Activated T-cell treated with anti-CD3 and anti-CD28 coated beads, Interleukin-2, amount 50 U/mL, for 4 hours (primary cell): ENCODE data around the gene IL21R. TPM values are rescaled to one million over a fixed set of nuclear protein-coding genes. Genes with fewer than 3 reads are reported as not detected.
A peak's percentile ranks its signal among the peaks of the same experiment; 100 is the strongest.

ENCODE experiments used
- ATAC-seq, 2 donors: fragments of 200-7000 bp; cut with Tn5 transposase; one replicate each; pipeline ENCODE4 v1.10.0; 2021
- DNase-seq: peaks from one replicate; pipeline ENCODE4 v3.0.0-alpha.2; 2020
- H3K27me3 Mint-ChIP-seq: one replicate; pipeline ENCODE4 v1.8.0; 2021; ENCODE audit warnings: low read depth, mixed read lengths
- H3K36me3 Mint-ChIP-seq: one replicate; pipeline ENCODE4 v1.8.0; 2022; ENCODE audit warnings: mixed read lengths; ENCODE audit not compliant: insufficient read depth
- H3K4me1 Mint-ChIP-seq: one replicate; pipeline ENCODE4 v1.8.0; 2021; ENCODE audit warnings: low read depth, mixed read lengths
- H3K4me3 Mint-ChIP-seq: one replicate; pipeline ENCODE4 v1.8.0; 2021; ENCODE audit warnings: mild to moderate bottlenecking, moderate library complexity, mixed read lengths
- H3K9me3 Mint-ChIP-seq: one replicate; pipeline ENCODE4 v1.8.0; 2021; ENCODE audit warnings: mixed read lengths
- total RNA-seq, 3 donors: library from RNA; stranded (reverse); gene quantifications; one replicate each; pipeline ENCODE4 v1.2.1, GENCODE V29; 2021

Gene IL21R
- total RNA-seq, 3 donors from 2014 or later = 90.7 to 94.9 (median 91.4) TPM

GRCh38 chr16:27461483-27462171 lies 59.7 kb downstream of the IL21R start:
- Mint-ChIP-seq H3K4me1 (peaks cover 62% of the 10 kb centered on the region), H3K4me3 (no peak overlapping the region)

GRCh38 chr16:27462200-27462845 lies 60.3 kb downstream of the IL21R start:
- Mint-ChIP-seq H3K4me1 (peaks cover 55% of the 10 kb centered on the region), H3K36me3 (peaks cover 19% of the 10 kb centered on the region), H3K9me3 (no peaks in the 10 kb centered on the region), H3K4me3 (no peak overlapping the region), H3K27me3 (no peaks in the 10 kb centered on the region)
- DNase-seq = no peak
- ATAC-seq = no peak

More at GRCh38 chr16:27461483-27462171, 59.7 kb downstream of the IL21R start:
- no peaks in the 10 kb centered on the region for H3K27me3 Mint-ChIP-seq
- no peaks in the 10 kb centered on the region for H3K9me3 Mint-ChIP-seq
- ATAC-seq (no peak), DNase-seq (no peak)
- peaks cover 12% of the 10 kb centered on the region for H3K36me3 Mint-ChIP-seq

DNA sequence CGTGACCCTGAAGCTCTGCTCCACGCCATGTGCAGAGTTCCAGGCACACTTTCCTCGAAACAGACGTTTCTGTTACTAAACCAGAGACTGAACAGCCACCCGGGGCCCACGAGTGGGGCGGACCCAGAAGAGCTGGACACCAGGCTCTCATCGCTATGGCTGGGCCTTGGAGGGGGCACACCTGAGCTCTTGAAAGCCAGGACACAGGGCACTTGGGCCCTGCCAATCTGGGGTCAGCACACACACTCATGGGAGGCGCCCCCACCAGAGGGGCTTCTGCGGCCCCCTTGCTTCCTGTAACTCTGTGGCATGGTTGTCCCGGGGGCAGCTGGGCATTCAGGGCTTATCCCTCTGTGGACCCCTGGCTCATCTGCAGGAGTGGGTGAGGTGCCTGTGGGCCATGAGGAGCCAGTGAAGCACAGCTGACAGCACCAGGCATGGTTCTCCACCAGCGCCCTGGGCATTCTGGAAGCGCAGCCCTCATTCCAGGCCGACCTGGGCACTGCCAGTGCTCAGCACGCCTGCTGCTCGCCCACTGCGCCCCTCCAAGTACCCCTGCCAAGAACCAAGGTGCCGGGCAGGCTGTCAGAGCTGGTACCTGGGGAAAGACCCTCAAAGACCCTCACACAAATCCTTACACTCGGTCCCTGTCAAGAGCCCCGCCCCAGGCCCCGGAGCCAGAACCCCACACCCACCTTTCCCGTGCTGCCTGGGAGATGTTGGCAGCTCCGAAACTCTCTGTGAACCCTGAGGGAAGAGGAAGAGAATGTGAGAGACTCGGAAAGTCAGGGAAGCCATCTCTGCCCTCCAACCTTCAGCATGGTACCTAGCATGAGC lies 61.1 kb downstream of the IL21R start:
- Mint-ChIP-seq H3K4me3 (peak overlapping the region; percentile 69), H3K27me3 (no peaks in the 10 kb centered on the region), H3K36me3 (peaks cover 27% of the 10 kb centered on the region), H3K9me3 (no peaks in the 10 kb centered on the region), H3K4me1 (peaks cover 51% of the 10 kb centered on the region)
- ATAC-seq (no peak), DNase-seq (no peak)

GRCh38 chr16:27463741-27464591 lies 62.0 kb downstream of the IL21R start:
- H3K4me1 Mint-ChIP-seq = peaks cover 51% of the 10 kb centered on the region
- no peaks in the 10 kb centered on the region for H3K27me3 Mint-ChIP-seq
- peak overlapping the region; percentile 69 for H3K4me3 Mint-ChIP-seq
- H3K9me3 Mint-ChIP-seq = no peaks in the 10 kb centered on the region
- peak; percentile 49 for DNase-seq
- H3K36me3 Mint-ChIP-seq = peaks cover 35% of the 10 kb centered on the region
- peak; percentile 70 to 71 for ATAC-seq

DNA sequence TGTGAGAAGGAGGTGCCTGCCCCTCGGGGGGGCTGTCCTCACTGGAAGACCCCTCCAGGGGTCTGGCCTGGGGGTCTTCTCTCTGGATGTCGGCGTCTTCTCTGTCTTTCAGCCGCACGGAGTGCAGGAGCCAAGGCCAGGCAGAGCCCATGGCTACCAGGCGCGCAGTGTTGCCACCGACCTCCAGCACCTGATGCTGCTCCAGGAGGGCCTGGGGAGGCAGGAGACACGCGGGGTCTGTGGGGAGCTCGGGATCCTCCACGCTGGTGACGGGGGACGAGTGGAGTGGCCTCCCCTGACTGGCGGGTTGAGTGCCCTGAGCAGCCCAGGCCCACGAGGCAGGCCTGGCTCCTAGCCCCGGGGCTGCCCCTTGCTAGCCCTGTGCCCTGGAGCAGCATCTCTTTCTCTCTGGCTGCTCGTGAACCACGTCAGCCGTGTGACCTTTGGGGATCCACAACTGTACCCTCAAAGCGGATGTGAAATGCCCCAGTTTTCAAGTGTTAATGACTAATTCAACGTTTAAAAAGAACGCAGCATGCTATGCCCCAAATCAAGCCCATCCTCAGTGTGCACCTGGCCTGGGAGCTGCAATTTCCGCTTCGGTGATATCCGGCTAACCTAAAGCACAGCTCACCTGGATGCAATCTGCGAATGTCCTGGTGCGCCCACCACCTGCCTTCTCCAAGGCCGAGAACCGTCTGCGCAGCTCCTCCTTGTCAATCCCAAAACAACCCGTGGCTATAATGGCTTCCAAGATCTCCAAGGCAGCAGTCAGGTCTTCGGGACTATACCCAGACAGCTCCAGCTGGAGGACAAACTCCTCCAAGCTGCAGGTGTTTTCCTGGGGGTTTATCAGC lies 62.9 kb downstream of the IL21R start:
- Mint-ChIP-seq H3K4me1 (peaks cover 47% of the 10 kb centered on the region), H3K9me3 (no peaks in the 10 kb centered on the region), H3K4me3 (peak overlapping the region; percentile 40), H3K27me3 (no peaks in the 10 kb centered on the region), H3K36me3 (peaks cover 42% of the 10 kb centered on the region)
- DNase-seq (no peak), ATAC-seq (peak in 1 of 2 donors; percentile 33)

DNA sequence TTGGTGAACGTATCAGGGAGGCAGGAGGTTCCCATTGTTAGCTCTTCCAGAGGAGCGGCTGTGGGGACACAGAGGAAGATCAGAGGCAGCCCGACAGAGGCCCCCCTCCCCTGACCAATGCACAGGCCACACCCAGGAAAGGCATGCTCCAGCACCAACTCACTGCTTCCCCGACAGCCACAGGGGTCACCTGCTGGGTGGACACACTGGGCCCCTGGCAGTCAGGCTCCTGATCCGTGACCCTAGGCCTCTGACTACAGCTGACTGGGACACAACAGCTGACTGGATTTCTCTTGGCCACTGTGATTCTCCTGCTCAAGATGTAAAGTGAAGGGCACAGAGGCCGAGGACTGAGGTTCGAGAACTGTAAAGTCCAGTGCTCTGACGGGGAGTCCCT lies 63.5 kb downstream of the IL21R start:
- peaks cover 48% of the 10 kb centered on the region for H3K36me3 Mint-ChIP-seq
- DNase-seq (no peak), ATAC-seq (no peak)
- no peaks in the 10 kb centered on the region for H3K27me3 Mint-ChIP-seq
- H3K4me1 Mint-ChIP-seq = peaks cover 45% of the 10 kb centered on the region
- H3K4me3 Mint-ChIP-seq = no peak overlapping the region
- no peaks in the 10 kb centered on the region for H3K9me3 Mint-ChIP-seq

- peaks cover 62% of the 10 kb centered on the region for H3K36me3 Mint-ChIP-seq
- H3K27me3 Mint-ChIP-seq = no peaks in the 10 kb centered on the region
- H3K9me3 Mint-ChIP-seq = no peaks in the 10 kb centered on the region
- H3K4me3 Mint-ChIP-seq = no peak overlapping the region
- no peak for ATAC-seq
- H3K4me1 Mint-ChIP-seq = peaks cover 18% of the 10 kb centered on the region
- no peak for DNase-seq
Observed at GRCh38 chr16:27468941-27469531, 67.1 kb downstream of the IL21R start.

DNA sequence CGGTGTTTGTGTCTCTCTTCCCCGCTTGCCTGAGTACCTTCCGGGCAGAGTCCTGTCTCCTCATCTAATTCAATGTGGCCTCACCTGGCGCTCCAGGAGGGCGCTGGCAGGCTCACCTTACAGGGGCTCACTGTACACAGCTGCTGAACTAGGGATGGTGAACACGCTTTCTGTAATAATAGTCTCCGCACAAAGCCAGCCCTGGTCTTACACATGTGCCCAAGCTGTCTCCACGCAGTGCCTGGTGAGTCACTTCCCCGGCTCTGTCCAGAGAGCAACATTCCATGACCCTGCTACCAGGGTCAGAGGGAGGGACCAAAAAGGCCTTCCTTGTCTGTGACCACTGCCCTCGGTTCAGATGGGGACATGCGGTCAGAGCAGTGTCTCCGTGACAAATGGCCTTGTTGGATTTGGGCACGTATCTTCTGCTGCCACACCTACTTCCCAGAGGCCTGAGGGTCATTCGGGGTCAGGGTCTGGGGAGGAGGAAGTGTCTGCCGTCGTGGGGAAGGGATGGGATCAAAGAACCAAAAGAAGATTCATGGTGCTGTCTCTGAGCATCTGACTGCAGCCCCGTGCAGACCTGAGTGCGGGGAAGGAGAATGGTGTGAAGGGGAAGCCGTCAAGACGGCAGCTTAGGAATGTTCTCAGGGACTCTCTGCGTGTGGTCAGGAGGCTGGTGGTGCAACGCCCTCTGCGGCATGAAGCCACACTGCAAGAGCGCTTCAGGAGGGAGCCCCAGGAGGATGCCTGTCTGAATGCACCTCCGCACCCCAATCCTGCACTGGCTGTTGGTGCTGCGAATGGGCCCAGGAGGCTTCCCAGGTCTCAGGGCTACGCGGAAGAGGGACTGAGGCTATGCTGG lies 68.8 kb downstream of the IL21R start:
- Mint-ChIP-seq H3K4me3 (no peak overlapping the region), H3K27me3 (no peaks in the 10 kb centered on the region), H3K36me3 (peaks cover 74% of the 10 kb centered on the region), H3K9me3 (no peaks in the 10 kb centered on the region), H3K4me1 (peaks cover 7% of the 10 kb centered on the region)
- DNase-seq (no peak), ATAC-seq (no peak)

DNA sequence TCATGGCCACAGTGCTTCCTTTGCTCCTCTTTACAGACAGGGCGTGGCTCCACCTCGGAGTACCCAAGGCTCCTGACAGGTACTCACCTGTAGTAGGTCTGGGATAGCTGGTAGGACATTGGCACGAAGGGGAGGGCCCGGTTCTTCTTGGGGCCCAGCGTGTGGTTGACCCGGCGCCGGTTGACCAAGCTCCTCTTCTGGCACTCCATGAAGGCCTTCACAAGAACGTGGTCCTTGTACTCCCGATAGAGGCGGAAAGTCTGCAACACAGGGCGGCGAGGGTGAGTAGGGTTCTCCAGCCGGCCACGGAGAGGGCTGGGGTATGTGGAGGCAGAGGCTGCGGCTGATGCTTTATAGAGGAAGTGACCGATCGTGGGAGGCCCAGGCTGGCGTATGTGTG lies 69.7 kb downstream of the IL21R start:
- Mint-ChIP-seq H3K27me3 (no peaks in the 10 kb centered on the region), H3K4me3 (no peak overlapping the region), H3K9me3 (no peaks in the 10 kb centered on the region), H3K36me3 (peaks cover 70% of the 10 kb centered on the region), H3K4me1 (no peaks in the 10 kb centered on the region)
- ATAC-seq (no peak), DNase-seq (no peak)

- H3K27me3 Mint-ChIP-seq = no peaks in the 10 kb centered on the region
- no peaks in the 10 kb centered on the region for H3K4me1 Mint-ChIP-seq
- peak in 1 of 2 donors; percentile 18 for ATAC-seq
- H3K9me3 Mint-ChIP-seq = no peaks in the 10 kb centered on the region
- no peak for DNase-seq
- peaks cover 69% of the 10 kb centered on the region for H3K36me3 Mint-ChIP-seq
- no peak overlapping the region for H3K4me3 Mint-ChIP-seq
Observed at GRCh38 chr16:27472091-27473020, 70.4 kb downstream of the IL21R start.

DNA sequence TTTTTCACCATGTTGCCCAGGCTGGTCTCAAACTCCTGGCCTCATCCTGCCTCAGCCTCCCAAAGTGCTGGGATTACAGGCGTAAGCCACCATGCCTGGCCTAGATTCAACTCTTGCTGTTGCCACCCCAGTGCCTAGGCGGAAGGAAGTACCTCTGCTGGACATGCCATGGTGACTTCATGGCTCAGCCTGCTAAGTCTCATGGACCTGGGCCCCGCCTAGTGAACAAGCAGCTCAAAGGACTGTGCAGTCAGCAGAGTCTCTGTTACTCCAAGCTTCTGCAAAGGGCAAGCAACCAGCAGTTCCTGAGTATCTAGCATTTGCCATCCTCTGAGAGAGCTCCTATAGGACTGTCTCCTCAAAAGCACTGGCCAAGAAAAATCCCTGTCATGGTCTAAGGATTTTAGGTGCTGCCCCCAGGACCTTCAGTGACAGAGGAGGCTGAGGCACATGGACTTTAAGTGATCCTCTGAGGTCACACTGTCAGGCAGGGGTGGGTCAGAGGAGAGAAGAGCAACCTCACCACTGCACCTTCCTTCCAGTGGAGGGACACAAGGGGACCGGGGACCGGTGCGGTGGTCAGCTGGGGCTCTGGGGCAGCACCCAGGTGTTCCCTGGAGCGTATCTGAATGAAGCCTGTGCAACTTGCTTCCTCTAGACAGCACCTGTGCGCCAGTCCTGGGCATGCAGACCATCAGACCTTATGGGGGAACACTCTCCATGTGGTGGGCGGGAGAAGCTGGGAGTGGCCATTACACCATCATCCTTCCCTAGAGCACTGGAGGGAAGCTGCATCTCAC lies 71.3 kb downstream of the IL21R start:
- DNase-seq (no peak), ATAC-seq (no peak)
- H3K4me1 Mint-ChIP-seq = no peaks in the 10 kb centered on the region
- no peak overlapping the region for H3K4me3 Mint-ChIP-seq
- no peaks in the 10 kb centered on the region for H3K27me3 Mint-ChIP-seq
- H3K36me3 Mint-ChIP-seq = peaks cover 60% of the 10 kb centered on the region
- H3K9me3 Mint-ChIP-seq = no peaks in the 10 kb centered on the region
